ENCODE measurements around the gene CLEC16A.
A peak's percentile ranks its signal among the peaks of the same experiment; 100 is the strongest.

The CLEC16A gene

GRCh38 chr16:10949424-10949970, 5.1 kb downstream of the CLEC16A start:
- H3K27me3 ChIP-seq (ENCODE audit: insufficient read depth, low read depth): no peaks in the 10 kb centered on the region
- H3K27ac ChIP-seq: no peak overlapping the region
- no peak overlapping the region for H2AFZ ChIP-seq (ENCODE audit: low read depth)
- peaks cover 32% of the 10 kb centered on the region; the same call in 1 of the 2 replicates for H3K79me2 ChIP-seq (ENCODE audit: insufficient read depth, low read depth)
- no peak overlapping the region for H3K4me3 ChIP-seq (IDR thresholded peaks at IDR 0.05; ENCODE audit: insufficient read depth, low read depth, low read length)
- no peaks in the 10 kb centered on the region for H3K36me3 ChIP-seq (ENCODE audit: insufficient read depth)
- H3K4me1 ChIP-seq (ENCODE audit: low read depth, poor library complexity, severe bottlenecking): peaks cover 28% of the 10 kb centered on the region
- no peaks in the 10 kb centered on the region; the same call in 1 of the 2 replicates for H4K20me1 ChIP-seq (ENCODE audit: insufficient read depth)
- H3K4me2 ChIP-seq: no peak overlapping the region
- no peak for TF ChIP-seq CTCF (conservative IDR thresholded peaks at IDR 0.05; ENCODE audit: low read depth, low read length)
- no peak overlapping the region for H3K9ac ChIP-seq

DNA sequence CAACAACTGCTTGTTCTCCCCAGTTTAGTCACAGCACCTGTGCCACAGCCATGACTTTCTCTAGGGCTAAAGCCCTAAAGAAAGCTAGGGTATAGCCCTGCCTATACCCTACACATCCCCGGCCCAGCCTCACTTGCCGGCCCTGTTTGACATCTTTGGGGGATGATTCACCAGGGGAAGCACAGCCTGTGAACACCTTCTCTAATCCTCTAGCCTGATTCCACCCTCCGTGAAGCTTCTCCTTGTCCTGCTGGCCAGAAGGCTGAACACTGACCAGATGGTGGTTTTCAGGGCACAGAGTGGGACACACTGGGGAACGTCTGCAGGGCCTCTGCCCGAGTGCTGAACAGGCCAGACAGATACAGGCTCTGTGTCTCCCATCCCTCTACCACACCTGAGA, 6.0 kb downstream of the CLEC16A start:
- Histone ChIP-seq H3K27ac (no peak overlapping the region), H3K27me3 (ENCODE audit: insufficient read depth, low read depth) (no peaks in the 10 kb centered on the region), H2AFZ (ENCODE audit: low read depth) (no peak overlapping the region), H3K9ac (no peak overlapping the region), H3K36me3 (ENCODE audit: insufficient read depth) (no peaks in the 10 kb centered on the region), H3K4me2 (no peak overlapping the region), H3K79me2 (ENCODE audit: insufficient read depth, low read depth) (peaks cover 27% of the 10 kb centered on the region; the same call in 1 of the 2 replicates), H3K4me3 (IDR thresholded peaks at IDR 0.05; ENCODE audit: insufficient read depth, low read depth, low read length) (no peak overlapping the region), H3K4me1 (ENCODE audit: low read depth, poor library complexity, severe bottlenecking) (peaks cover 29% of the 10 kb centered on the region), H4K20me1 (ENCODE audit: insufficient read depth) (no peaks in the 10 kb centered on the region; the same call in 1 of the 2 replicates)
- TF ChIP-seq CTCF (conservative IDR thresholded peaks at IDR 0.05; ENCODE audit: low read depth, low read length): no peak

DNA sequence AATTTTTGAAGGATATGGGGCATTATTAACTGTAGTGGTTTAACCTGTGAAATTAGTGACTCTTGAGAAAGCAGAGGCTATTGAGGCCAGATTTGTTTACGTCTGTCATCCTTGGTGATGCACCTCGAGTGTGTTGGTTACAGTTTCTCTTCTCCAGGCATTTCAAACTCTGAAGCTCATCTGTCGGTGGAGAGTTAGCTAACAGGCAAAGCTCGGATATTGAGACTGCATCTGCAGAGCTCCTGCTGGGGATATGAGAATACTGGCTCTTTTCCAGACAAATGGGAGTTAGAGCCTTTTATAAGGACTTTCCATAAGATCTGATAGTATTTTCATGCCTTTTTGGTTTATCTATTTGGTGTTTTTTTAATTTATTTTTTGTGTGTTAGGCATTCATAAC, 6.7 kb downstream of the CLEC16A start:
- no peak for TF ChIP-seq CTCF (conservative IDR thresholded peaks at IDR 0.05; ENCODE audit: low read depth, low read length)
- Histone ChIP-seq H3K4me1 (ENCODE audit: low read depth, poor library complexity, severe bottlenecking) (peaks cover 24% of the 10 kb centered on the region), H3K27me3 (ENCODE audit: insufficient read depth, low read depth) (no peaks in the 10 kb centered on the region), H3K79me2 (ENCODE audit: insufficient read depth, low read depth) (peaks cover 24% of the 10 kb centered on the region; the same call in 1 of the 2 replicates), H3K4me3 (IDR thresholded peaks at IDR 0.05; ENCODE audit: insufficient read depth, low read depth, low read length) (no peak overlapping the region), H3K27ac (no peak overlapping the region), H3K36me3 (ENCODE audit: insufficient read depth) (no peaks in the 10 kb centered on the region), H4K20me1 (ENCODE audit: insufficient read depth) (no peaks in the 10 kb centered on the region; the same call in 1 of the 2 replicates), H3K9ac (no peak overlapping the region), H2AFZ (ENCODE audit: low read depth) (no peak overlapping the region), H3K4me2 (no peak overlapping the region)

DNA sequence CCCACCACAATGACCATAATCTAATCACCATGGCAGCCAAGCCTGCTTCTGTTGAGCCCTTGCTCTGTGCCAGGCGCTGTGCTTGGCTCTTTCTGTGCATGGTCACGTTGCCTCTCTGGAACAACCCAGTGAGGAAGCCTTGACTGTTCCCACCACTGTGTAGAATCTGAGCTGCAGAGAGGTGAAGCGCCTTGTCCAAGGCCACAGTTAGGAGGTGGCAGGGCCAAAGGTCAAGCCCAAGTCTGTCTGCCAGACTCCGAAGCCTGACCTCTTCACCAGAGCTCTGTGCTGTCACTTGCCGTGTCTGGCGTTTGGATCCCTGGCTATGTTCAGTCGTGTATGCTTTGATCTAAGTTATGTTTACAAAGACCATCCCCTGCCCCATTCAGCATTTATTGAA, 10.5 kb downstream of the CLEC16A start:
- no peaks in the 10 kb centered on the region for H3K27me3 ChIP-seq (ENCODE audit: insufficient read depth, low read depth)
- peak overlapping the region; percentile 19; the same call in 1 of the 2 replicates for H3K4me2 ChIP-seq
- H3K36me3 ChIP-seq (ENCODE audit: insufficient read depth): no peaks in the 10 kb centered on the region
- H2AFZ ChIP-seq (ENCODE audit: low read depth): no peak overlapping the region
- H3K4me3 ChIP-seq (IDR thresholded peaks at IDR 0.05; ENCODE audit: insufficient read depth, low read depth, low read length): no peak overlapping the region
- no peak for TF ChIP-seq CTCF (conservative IDR thresholded peaks at IDR 0.05; ENCODE audit: low read depth, low read length)
- no peak overlapping the region for H3K9ac ChIP-seq
- H3K27ac ChIP-seq: no peak overlapping the region
- H3K4me1 ChIP-seq (ENCODE audit: low read depth, poor library complexity, severe bottlenecking): peaks cover 24% of the 10 kb centered on the region
- peaks cover 12% of the 10 kb centered on the region; the same call in 1 of the 2 replicates for H3K79me2 ChIP-seq (ENCODE audit: insufficient read depth, low read depth)
- no peaks in the 10 kb centered on the region for H4K20me1 ChIP-seq (ENCODE audit: insufficient read depth)
